ENCODE results near the gene ARL11.

Gene ARL11

DNA sequence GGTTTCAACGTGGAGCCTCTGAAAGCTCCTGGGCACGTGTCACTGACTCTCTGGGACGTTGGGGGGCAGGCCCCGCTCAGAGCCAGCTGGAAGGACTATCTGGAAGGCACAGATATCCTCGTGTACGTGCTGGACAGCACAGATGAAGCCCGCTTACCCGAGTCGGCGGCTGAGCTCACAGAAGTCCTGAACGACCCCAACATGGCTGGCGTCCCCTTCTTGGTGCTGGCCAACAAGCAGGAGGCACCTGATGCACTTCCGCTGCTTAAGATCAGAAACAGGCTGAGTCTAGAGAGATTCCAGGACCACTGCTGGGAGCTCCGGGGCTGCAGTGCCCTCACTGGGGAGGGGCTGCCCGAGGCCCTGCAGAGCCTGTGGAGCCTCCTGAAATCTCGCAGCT lies 2.3 kb downstream of the ARL11 start:
- TF ChIP-seq CTCF (IDR thresholded peaks at IDR 0.05), result no peak
- DNase-seq (ENCODE audit: low spot score), result no peak
- Histone ChIP-seq H3K4me3 (no peak overlapping the region), H3K27ac (no peak overlapping the region)

DNA sequence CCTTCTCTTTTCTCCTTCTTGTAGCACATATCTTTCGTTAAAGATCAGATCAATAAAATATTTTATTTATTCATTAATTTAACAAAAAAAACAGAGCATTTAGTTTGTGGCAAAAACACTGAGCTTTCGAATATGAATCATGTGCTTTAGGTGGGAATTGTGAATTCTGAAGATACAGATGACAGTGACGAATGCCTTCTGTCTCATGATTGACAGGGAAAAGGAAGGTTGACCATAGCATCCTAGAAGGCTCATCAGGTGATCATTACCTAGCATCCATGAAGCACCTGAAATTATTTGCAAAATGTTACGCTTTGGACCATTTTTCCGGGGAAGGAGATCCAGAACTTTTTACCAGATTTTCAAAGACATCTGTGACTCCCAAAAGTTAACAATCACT lies 3.8 kb downstream of the ARL11 start:
- no peak for TF ChIP-seq CTCF (IDR thresholded peaks at IDR 0.05)
- DNase-seq (ENCODE audit: low spot score), result no peak
- no peak overlapping the region for H3K27ac ChIP-seq
- H3K4me3 ChIP-seq, result no peak overlapping the region

GRCh38 chr13:49633710-49634109 lies 5.4 kb downstream of the ARL11 start:
- no peak overlapping the region for H3K27ac ChIP-seq
- TF ChIP-seq CTCF (IDR thresholded peaks at IDR 0.05), result no peak
- H3K4me3 ChIP-seq, result no peak overlapping the region
- DNase-seq (ENCODE audit: low spot score), result no peak

DNA sequence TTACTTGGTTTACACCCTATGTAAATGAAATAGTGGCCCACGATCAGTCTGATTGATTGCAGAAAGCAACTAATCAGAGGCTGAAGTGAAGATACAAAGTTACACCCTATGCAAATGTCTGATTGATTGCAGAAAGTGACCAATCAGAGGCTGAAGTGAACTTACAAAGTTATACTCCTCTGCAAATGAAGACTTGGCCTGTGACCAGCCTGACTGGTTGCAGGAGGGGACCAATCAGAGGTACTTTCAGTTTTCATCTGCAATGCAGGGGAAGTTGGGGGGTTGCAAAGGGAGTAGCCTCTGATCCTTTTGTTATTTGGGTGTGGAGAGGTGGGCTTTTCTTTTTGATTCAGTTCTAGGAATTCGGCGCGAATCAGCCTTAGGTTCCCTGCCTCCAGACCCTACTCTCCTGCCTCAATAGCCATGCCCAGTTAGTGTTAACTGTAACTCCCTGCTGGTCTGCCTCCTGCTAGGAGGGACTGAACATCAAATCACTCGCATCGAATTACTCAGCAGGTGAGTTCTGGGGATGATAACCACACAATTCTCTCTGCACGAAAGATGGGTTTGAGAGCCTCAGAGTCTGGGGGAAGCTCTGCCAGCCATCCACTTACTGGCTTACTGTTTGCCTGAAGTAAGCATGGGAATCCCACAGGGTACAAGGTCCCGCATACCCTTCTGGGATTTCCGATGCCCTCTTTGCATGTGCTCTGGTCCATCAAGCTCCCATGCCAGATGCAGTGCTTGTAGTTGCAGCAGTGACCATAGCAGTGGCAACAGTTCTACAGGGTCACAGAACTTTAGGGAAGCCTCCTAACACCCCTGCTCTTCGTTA lies 7.5 kb downstream of the ARL11 start:
- TF ChIP-seq CTCF (IDR thresholded peaks at IDR 0.05), result no peak
- DNase-seq (ENCODE audit: low spot score), result no peak
- peak overlapping the region; percentile 44 for H3K4me3 ChIP-seq
- H3K27ac ChIP-seq, result no peak overlapping the region

- no peak overlapping the region for H3K27ac ChIP-seq
- no peak overlapping the region for H3K4me3 ChIP-seq
- DNase-seq (ENCODE audit: low spot score), result no peak
- no peak for TF ChIP-seq CTCF (IDR thresholded peaks at IDR 0.05)
These were observed 8.4 kb downstream of the ARL11 start for GRCh38 chr13:49636705-49637104.

GRCh38 chr13:49638030-49638743 lies 9.9 kb downstream of the ARL11 start:
- no peak for DNase-seq (ENCODE audit: low spot score)
- no peak overlapping the region for H3K27ac ChIP-seq
- H3K4me3 ChIP-seq, result no peak overlapping the region
- TF ChIP-seq CTCF (IDR thresholded peaks at IDR 0.05), result no peak

GRCh38 chr13:49638744-49639072 lies 10.4 kb downstream of the ARL11 start:
- no peak for TF ChIP-seq CTCF (IDR thresholded peaks at IDR 0.05)
- H3K4me3 ChIP-seq, result no peak overlapping the region
- DNase-seq (ENCODE audit: low spot score), result no peak
- no peak overlapping the region for H3K27ac ChIP-seq
